Activated effector memory CD4-positive, alpha-beta T cell treated with Interleukin-2 at 50 U/mL for 16 hours (primary cell): ENCODE data around the gene EPHA1.
A peak's percentile ranks its signal among the peaks of the same experiment; 100 is the strongest.
"Not testable (repeated sequence)": the region's sequence is repeated elsewhere in the genome, so short reads cannot be mapped to it uniquely, and the experiment has no call there.

ENCODE experiments used
- DNase-seq: peaks from one replicate; pipeline ENCODE4 v3.0.0-alpha.2; 2020

EPHA1 gene

GRCh38 chr7:143429770-143430698 lies 21.4 kb upstream of the EPHA1 start:
- DNase-seq: no peak

- no peak for DNase-seq
Observed at GRCh38 chr7:143426479-143427142, 18.0 kb upstream of the EPHA1 start.

GRCh38 chr7:143424476-143424875 lies 15.8 kb upstream of the EPHA1 start:
- not testable (repeated sequence) for DNase-seq

GRCh38 chr7:143422033-143422432 lies 13.4 kb upstream of the EPHA1 start:
- DNase-seq: no peak

- not testable (repeated sequence) for DNase-seq
Observed at GRCh38 chr7:143420624-143421023, 12.0 kb upstream of the EPHA1 start.

- no peak for DNase-seq
Observed at GRCh38 chr7:143419880-143420279, 11.2 kb upstream of the EPHA1 start.

- no peak for DNase-seq
Observed at GRCh38 chr7:143418681-143419458, 10.2 kb upstream of the EPHA1 start.

GRCh38 chr7:143417734-143418383 lies 9.2 kb upstream of the EPHA1 start:
- DNase-seq: no peak

GRCh38 chr7:143416565-143417149 lies 8.0 kb upstream of the EPHA1 start:
- no peak for DNase-seq

- no peak for DNase-seq
Observed at GRCh38 chr7:143415742-143416397, 7.2 kb upstream of the EPHA1 start.

- DNase-seq: not testable (repeated sequence)
Observed at GRCh38 chr7:143415209-143415608, 6.6 kb upstream of the EPHA1 start.

- no peak for DNase-seq
Observed at GRCh38 chr7:143413123-143413522, 4.5 kb upstream of the EPHA1 start.

GRCh38 chr7:143411976-143412708 lies 3.5 kb upstream of the EPHA1 start:
- no peak for DNase-seq

GRCh38 chr7:143410521-143411004 lies 1.9 kb upstream of the EPHA1 start:
- DNase-seq: no peak

GRCh38 chr7:143408252-143408685 lies 387 bp downstream of the EPHA1 start:
- DNase-seq: no peak

- DNase-seq: peak; percentile 44
Observed at GRCh38 chr7:143407287-143408251, 1.1 kb downstream of the EPHA1 start.

- no peak for DNase-seq
Observed at GRCh38 chr7:143406002-143406357, 2.7 kb downstream of the EPHA1 start.

- DNase-seq: no peak
Observed at GRCh38 chr7:143405173-143406001, 3.3 kb downstream of the EPHA1 start.

- not testable (repeated sequence) for DNase-seq
Observed at GRCh38 chr7:143402233-143402632, 6.4 kb downstream of the EPHA1 start.
